Ishikawa (cell line): ENCODE results near the gene CCSER2.

Experiments
- CEBPB ChIP-seq: IDR thresholded peaks from 2 replicates; pipeline ENCODE4 v1.6.1; 2012
- CREB1 ChIP-seq: IDR thresholded peaks from 2 replicates; pipeline ENCODE4 v1.6.1; 2012; ENCODE audit warnings: low read depth
- EGR1 ChIP-seq: IDR thresholded peaks from 2 replicates; pipeline ENCODE4 v1.6.1; 2012
- EP300 ChIP-seq: IDR thresholded peaks from 2 replicates; pipeline ENCODE4 v1.6.1; 2012; ENCODE audit warnings: borderline replicate concordance
- FOXM1 ChIP-seq: IDR thresholded peaks from 2 replicates; pipeline ENCODE4 v1.6.1; 2012; ENCODE audit warnings: low read depth, borderline replicate concordance
- MAX ChIP-seq: IDR thresholded peaks from 2 replicates; pipeline ENCODE4 v1.6.1; 2012
- NFIC ChIP-seq: IDR thresholded peaks from 2 replicates; pipeline ENCODE4 v1.6.1; 2012
- RAD21 ChIP-seq: IDR thresholded peaks from 2 replicates; pipeline ENCODE4 v1.6.1; 2012; ENCODE audit warnings: low read depth
- TAF1 ChIP-seq: IDR thresholded peaks from 2 replicates; pipeline ENCODE4 v1.6.1; 2012; ENCODE audit warnings: low read depth, mild to moderate bottlenecking
- TCF12 ChIP-seq: IDR thresholded peaks from 2 replicates; pipeline ENCODE4 v1.6.1; 2012; ENCODE audit warnings: low read depth
- TEAD4 ChIP-seq: IDR thresholded peaks from 2 replicates; pipeline ENCODE4 v1.6.1; 2012
- USF1 ChIP-seq: IDR thresholded peaks from 2 replicates; pipeline ENCODE4 v1.6.1; 2012
- YY1 ChIP-seq: IDR thresholded peaks from 2 replicates; pipeline ENCODE4 v1.6.1; 2012; ENCODE audit warnings: low read depth
- ZBTB7A ChIP-seq: IDR thresholded peaks from 2 replicates; pipeline ENCODE4 v1.6.1; 2012; ENCODE audit warnings: low read depth
- TF ChIP-seq, protein P1 (sequence below): IDR thresholded peaks from 2 replicates; pipeline ENCODE4 v1.6.1; 2012; ENCODE audit warnings: low read depth, mild to moderate bottlenecking

The CCSER2 gene

GRCh38 chr10:84335516-84335915 lies 7.1 kb downstream of the CCSER2 start:
- TF ChIP-seq EP300, result no peak
- TF ChIP-seq USF1, result no peak
- TF ChIP-seq RAD21, result no peak
- no peak for TF ChIP-seq TAF1
- no peak for TF ChIP-seq FOXM1
- TF ChIP-seq CEBPB, result no peak
- TF ChIP-seq YY1, result no peak
- no peak for TF ChIP-seq MAX
- no peak for TF ChIP-seq CREB1
- TF ChIP-seq EGR1, result no peak
- TF ChIP-seq, protein P1, sequence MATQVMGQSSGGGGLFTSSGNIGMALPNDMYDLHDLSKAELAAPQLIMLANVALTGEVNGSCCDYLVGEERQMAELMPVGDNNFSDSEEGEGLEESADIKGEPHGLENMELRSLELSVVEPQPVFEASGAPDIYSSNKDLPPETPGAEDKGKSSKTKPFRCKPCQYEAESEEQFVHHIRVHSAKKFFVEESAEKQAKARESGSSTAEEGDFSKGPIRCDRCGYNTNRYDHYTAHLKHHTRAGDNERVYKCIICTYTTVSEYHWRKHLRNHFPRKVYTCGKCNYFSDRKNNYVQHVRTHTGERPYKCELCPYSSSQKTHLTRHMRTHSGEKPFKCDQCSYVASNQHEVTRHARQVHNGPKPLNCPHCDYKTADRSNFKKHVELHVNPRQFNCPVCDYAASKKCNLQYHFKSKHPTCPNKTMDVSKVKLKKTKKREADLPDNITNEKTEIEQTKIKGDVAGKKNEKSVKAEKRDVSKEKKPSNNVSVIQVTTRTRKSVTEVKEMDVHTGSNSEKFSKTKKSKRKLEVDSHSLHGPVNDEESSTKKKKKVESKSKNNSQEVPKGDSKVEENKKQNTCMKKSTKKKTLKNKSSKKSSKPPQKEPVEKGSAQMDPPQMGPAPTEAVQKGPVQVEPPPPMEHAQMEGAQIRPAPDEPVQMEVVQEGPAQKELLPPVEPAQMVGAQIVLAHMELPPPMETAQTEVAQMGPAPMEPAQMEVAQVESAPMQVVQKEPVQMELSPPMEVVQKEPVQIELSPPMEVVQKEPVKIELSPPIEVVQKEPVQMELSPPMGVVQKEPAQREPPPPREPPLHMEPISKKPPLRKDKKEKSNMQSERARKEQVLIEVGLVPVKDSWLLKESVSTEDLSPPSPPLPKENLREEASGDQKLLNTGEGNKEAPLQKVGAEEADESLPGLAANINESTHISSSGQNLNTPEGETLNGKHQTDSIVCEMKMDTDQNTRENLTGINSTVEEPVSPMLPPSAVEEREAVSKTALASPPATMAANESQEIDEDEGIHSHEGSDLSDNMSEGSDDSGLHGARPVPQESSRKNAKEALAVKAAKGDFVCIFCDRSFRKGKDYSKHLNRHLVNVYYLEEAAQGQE, result no peak
- TF ChIP-seq TCF12, result no peak
- no peak for TF ChIP-seq ZBTB7A
- no peak for TF ChIP-seq NFIC
- TF ChIP-seq TEAD4, result no peak

DNA sequence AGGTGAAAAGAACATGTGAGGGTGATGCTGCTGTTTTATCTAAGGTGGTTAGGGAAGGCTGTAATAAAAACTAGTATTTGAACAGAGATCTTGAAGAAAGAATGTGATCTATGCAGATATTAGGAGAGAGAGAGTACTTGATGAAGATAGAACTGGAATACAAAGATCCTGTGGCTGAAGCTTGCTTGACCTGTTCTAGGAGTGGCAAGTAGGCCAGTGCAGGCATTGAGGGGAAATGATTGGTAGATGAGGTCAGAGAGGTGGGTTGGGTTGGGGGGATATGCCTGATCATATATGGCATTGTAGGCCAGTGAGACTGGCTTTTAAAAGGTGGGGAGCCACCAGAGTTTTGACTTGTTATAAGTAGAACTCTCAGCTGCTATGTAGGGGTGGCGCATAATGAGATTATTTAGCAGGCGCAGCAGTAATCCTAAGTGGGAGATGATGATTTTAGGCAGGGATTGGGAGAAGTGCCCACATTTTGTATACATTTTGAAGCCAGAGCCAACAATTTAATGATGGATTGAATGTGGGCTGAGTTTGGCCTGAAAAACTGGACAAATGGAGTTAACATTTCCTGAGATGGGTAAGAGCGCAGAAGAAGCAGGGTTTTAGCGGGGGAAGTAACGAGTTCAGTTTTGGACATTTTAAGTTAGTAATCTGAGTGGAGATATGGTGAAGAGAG lies 8.2 kb downstream of the CCSER2 start:
- TF ChIP-seq EP300, result no peak
- TF ChIP-seq, protein P1, result no peak
- no peak for TF ChIP-seq TAF1
- no peak for TF ChIP-seq FOXM1
- no peak for TF ChIP-seq MAX
- no peak for TF ChIP-seq YY1
- TF ChIP-seq CREB1, result no peak
- TF ChIP-seq TCF12, result no peak
- TF ChIP-seq USF1, result no peak
- no peak for TF ChIP-seq RAD21
- no peak for TF ChIP-seq CEBPB
- no peak for TF ChIP-seq ZBTB7A
- no peak for TF ChIP-seq NFIC

GRCh38 chr10:84337199-84337598 lies 8.8 kb downstream of the CCSER2 start:
- TF ChIP-seq YY1, result no peak
- no peak for TF ChIP-seq MAX
- TF ChIP-seq TAF1, result no peak
- TF ChIP-seq EP300, result no peak
- no peak for TF ChIP-seq NFIC
- no peak for TF ChIP-seq ZBTB7A
- TF ChIP-seq RAD21, result no peak
- TF ChIP-seq TCF12, result no peak
- no peak for TF ChIP-seq EGR1
- TF ChIP-seq, protein P1, result no peak
- TF ChIP-seq TEAD4, result no peak
- no peak for TF ChIP-seq USF1
- no peak for TF ChIP-seq CEBPB
- no peak for TF ChIP-seq CREB1
- TF ChIP-seq FOXM1, result no peak
